CD4-positive, CD25-positive, alpha-beta regulatory T cell (primary cell): ENCODE data around the gene ATP6V0B. TPM values are rescaled to one million over a fixed set of nuclear protein-coding genes. Genes with fewer than 3 reads are reported as not detected.

Experiments
- ATAC-seq, 2 donors: fragments of 150-1000 bp; cut with Tn5 transposase; one replicate each; pipeline ENCODE4 v1.10.0; 2021; ENCODE audit warnings: low read depth in 2 of 2, moderate number of reproducible peaks in 2 of 2, moderate library complexity in 1 of 2
- DNase-seq, 3 donors: peaks; one replicate each; pipeline versions ENCODE4 v3.0.0 to v3.0.0-alpha.2; 2012 to 2022; ENCODE audit warnings: mixed read lengths in 1 of 3
- H3K27ac ChIP-seq: one replicate; pipeline ENCODE4 v1.7.0; 2013; ENCODE audit warnings: mild to moderate bottlenecking, low read length; ENCODE audit not compliant: insufficient read depth, poor library complexity, severe bottlenecking
- H3K27me3 ChIP-seq: one replicate; pipeline ENCODE4 v1.7.0; 2013; ENCODE audit warnings: low read length; ENCODE audit not compliant: control insufficient read depth, insufficient read depth
- H3K36me3 ChIP-seq: one replicate; pipeline ENCODE4 v1.7.0; 2013; ENCODE audit warnings: mild to moderate bottlenecking, low read length, moderate library complexity; ENCODE audit not compliant: control insufficient read depth, insufficient read depth
- H3K4me1 ChIP-seq: 2 replicates; pipeline ENCODE4 v1.7.0; 2013; ENCODE audit warnings: mild to moderate bottlenecking, low read length; ENCODE audit not compliant: insufficient read depth, control insufficient read depth, poor library complexity, severe bottlenecking
- H3K4me3 ChIP-seq: one replicate; pipeline ENCODE4 v1.7.0; 2013; ENCODE audit warnings: low read depth, mild to moderate bottlenecking, low read length, moderate library complexity
- H3K9me3 ChIP-seq, 2 experiments: 1 replicate in 1 of 2; 2 replicates in 1 of 2; pipeline ENCODE4 v1.7.0; 2013; ENCODE audit warnings: low read length in 2 of 2, mild to moderate bottlenecking in 1 of 2, moderate library complexity in 1 of 2; ENCODE audit not compliant: control insufficient read depth in 2 of 2
- H3K27ac Mint-ChIP-seq, 3 donors: one replicate each; pipeline ENCODE4 v1.8.0; 2020 to 2022; ENCODE audit warnings: mild to moderate bottlenecking in 3 of 3, mixed read lengths in 3 of 3, moderate library complexity in 2 of 3
- H3K27me3 Mint-ChIP-seq: one replicate; pipeline ENCODE4 v1.8.0; 2022; ENCODE audit warnings: mild to moderate bottlenecking, mixed read lengths
- H3K36me3 Mint-ChIP-seq: one replicate; pipeline ENCODE4 v1.8.0; 2020; ENCODE audit warnings: mixed read lengths
- H3K4me1 Mint-ChIP-seq, 4 donors: one replicate each; pipeline ENCODE4 v1.8.0; 2020 to 2022; ENCODE audit warnings: mixed read lengths in 4 of 4, mild to moderate bottlenecking in 1 of 4
- H3K4me3 Mint-ChIP-seq, 4 donors: one replicate each; pipeline ENCODE4 v1.8.0; 2020 to 2022; ENCODE audit warnings: mild to moderate bottlenecking in 4 of 4, mixed read lengths in 4 of 4, moderate library complexity in 3 of 4
- H3K9me3 Mint-ChIP-seq, 7 donors: one replicate each; pipeline ENCODE4 v1.8.0; 2020 to 2022; ENCODE audit warnings: mixed read lengths in 7 of 7, mild to moderate bottlenecking in 3 of 7, moderate library complexity in 2 of 7
- polyA plus RNA-seq, 4 donors: library from polyadenylated mRNA; unstranded; fragments of 300-500 nt; fragmentation: Illumina TruSeq; gene quantifications; one replicate each; pipeline ENCODE4 v1.2.3, GENCODE V29; 2021
- total RNA-seq: library from RNA; stranded (reverse); gene quantifications from one replicate; pipeline ENCODE4 v1.2.3, GENCODE V29; 2022

ATP6V0B gene
- total and polyA plus RNA-seq, 5 donors from 2014 or later = 69.4 to 274 (median 231) TPM

DNA sequence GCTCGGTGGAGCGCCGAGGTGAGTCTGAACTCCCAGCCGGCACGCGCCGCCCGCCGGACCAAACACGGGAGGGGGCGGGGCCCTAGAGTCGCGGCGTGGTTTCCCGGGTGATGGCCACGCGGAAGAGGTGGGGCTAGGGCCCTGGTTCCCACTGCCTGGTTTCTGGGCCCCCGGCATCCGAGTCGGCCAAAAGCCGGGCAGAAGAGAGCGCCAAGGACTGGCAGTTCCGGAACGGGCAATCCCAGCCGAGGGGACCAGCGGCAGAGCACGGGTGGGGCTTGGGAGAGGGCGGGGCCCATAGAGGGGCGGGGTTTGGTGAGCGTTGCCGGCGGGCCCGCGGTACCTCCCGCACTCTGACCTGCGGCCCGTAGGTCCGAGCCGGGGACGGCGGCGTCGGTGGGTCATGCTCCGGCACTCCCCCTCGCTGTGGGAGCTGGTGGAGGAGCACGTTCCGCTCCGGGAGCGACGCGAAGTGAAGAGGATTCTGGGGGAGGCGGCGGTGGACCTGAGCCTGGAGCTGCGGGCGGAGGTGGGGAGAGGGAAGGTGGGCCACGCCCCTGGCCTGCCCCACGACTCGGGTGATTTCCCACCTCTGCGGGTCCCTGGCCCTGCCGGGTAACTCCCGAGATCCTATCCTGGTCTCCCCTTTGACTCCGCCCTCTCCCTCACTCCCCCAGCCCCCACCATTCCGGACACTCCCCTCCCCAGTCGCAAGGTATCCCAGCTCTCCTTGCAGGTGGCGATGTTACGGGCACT lies 16.9 kb downstream of the ATP6V0B start, which contains the start of gene CCDC24:
Gene CCDC24 (plus strand): TSS at position 124 of the 756 bp plus-strand sequence. CDS start 280 bp downstream, at position 404.
- H3K27ac ChIP-seq = peak within 1 kb of the TSS; percentile 57
- H3K27ac Mint-ChIP-seq = peak within 1 kb of the TSS in 2 of 3 donors; percentile 49 to 90
- no peaks in the 10 kb centered on the region for H3K36me3 ChIP-seq
- peaks cover 2 to 14% (median 6%) of the 10 kb centered on the region in 4 donors for H3K4me1 Mint-ChIP-seq
- no peaks in the 10 kb centered on the region for H3K9me3 ChIP-seq
- no peaks in the 10 kb centered on the region for H3K9me3 Mint-ChIP-seq
- no peaks in the 10 kb centered on the region for H3K27me3 Mint-ChIP-seq
- H3K4me3 ChIP-seq = peak within 1 kb of the TSS; percentile 46
- no peaks in the 10 kb centered on the region for H3K27me3 ChIP-seq
- H3K4me1 ChIP-seq = peaks cover 16% of the 10 kb centered on the region
- ATAC-seq (peak; percentile 79 to 81), DNase-seq (peak; percentile 71 to 75 (median 72))
- H3K4me3 Mint-ChIP-seq = peak within 1 kb of the TSS; percentile 90 to 97 (median 94)
- no peaks in the 10 kb centered on the region for H3K36me3 Mint-ChIP-seq

- no peaks in the 10 kb centered on the region for H3K27me3 ChIP-seq
- H3K36me3 ChIP-seq = no peaks in the 10 kb centered on the region
- H3K9me3 ChIP-seq = no peaks in the 10 kb centered on the region
- H3K4me3 ChIP-seq = no peak overlapping the region
- H3K4me1 ChIP-seq = peaks cover 16% of the 10 kb centered on the region
- ATAC-seq = no peak
- H3K9me3 Mint-ChIP-seq = no peaks in the 10 kb centered on the region
- DNase-seq = no peak
- H3K4me3 Mint-ChIP-seq = peak overlapping the region; percentile 90 to 95 (median 92)
- no peaks in the 10 kb centered on the region for H3K36me3 Mint-ChIP-seq
- no peaks in the 10 kb centered on the region for H3K27me3 Mint-ChIP-seq
- no peak overlapping the region for H3K27ac ChIP-seq
- peak overlapping the region in 2 of 3 donors; percentile 36 to 49 for H3K27ac Mint-ChIP-seq
- H3K4me1 Mint-ChIP-seq = peaks cover 2 to 14% (median 6%) of the 10 kb centered on the region in 4 donors
Measured at GRCh38 chr1:43992232-43992995, 17.7 kb downstream of the ATP6V0B start.

- no peaks in the 10 kb centered on the region for H3K9me3 ChIP-seq
- Mint-ChIP-seq H3K4me3 (peak overlapping the region in 3 of 4 donors; percentile 90 to 95 (median 93)), H3K4me1 (peaks cover 2 to 14% (median 6%) of the 10 kb centered on the region in 4 donors), H3K27me3 (no peaks in the 10 kb centered on the region), H3K9me3 (no peaks in the 10 kb centered on the region), H3K36me3 (no peaks in the 10 kb centered on the region), H3K27ac (peak overlapping the region in 1 of 3 donors; percentile 39)
- no peaks in the 10 kb centered on the region for H3K36me3 ChIP-seq
- no peaks in the 10 kb centered on the region for H3K27me3 ChIP-seq
- ATAC-seq (no peak), DNase-seq (no peak)
- H3K4me1 ChIP-seq = peaks cover 16% of the 10 kb centered on the region
- H3K4me3 ChIP-seq = no peak overlapping the region
- no peak overlapping the region for H3K27ac ChIP-seq
Measured at GRCh38 chr1:43993206-43993914, 18.6 kb downstream of the ATP6V0B start.

DNA sequence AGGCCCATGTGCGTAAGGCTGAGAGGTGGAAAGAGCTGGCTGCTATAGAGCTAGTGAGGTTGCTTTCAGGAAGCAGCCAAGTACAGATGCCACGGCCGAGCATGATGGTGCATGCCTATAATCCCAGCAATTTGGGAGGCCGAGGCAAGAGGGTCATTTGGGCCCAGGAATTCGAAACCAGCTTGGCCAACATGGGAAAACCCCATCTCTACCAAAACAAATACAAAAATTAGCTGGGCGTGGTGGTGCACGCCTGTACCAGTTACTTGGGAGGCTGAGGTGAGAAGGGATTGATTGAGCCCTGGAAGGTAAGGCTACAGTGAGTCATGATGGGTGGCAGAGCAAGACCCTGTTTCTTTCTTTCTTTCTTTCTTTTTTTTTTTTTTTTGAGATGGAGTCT lies 19.3 kb downstream of the ATP6V0B start:
- Histone ChIP-seq H3K4me3 (no peak overlapping the region), H3K36me3 (no peaks in the 10 kb centered on the region), H3K27me3 (no peaks in the 10 kb centered on the region), H3K4me1 (peaks cover 16% of the 10 kb centered on the region), H3K27ac (no peak overlapping the region), H3K9me3 (no peaks in the 10 kb centered on the region)
- no peak for DNase-seq
- peaks cover 2 to 14% (median 6%) of the 10 kb centered on the region in 4 donors for H3K4me1 Mint-ChIP-seq
- H3K9me3 Mint-ChIP-seq = no peaks in the 10 kb centered on the region
- H3K4me3 Mint-ChIP-seq = peak overlapping the region in 3 of 4 donors; percentile 35 to 90 (median 43)
- no peaks in the 10 kb centered on the region for H3K36me3 Mint-ChIP-seq
- no peaks in the 10 kb centered on the region for H3K27me3 Mint-ChIP-seq
- no peak overlapping the region for H3K27ac Mint-ChIP-seq
- ATAC-seq = no peak

- Histone ChIP-seq H3K27me3 (no peaks in the 10 kb centered on the region), H3K4me1 (peaks cover 16% of the 10 kb centered on the region), H3K27ac (no peak overlapping the region), H3K4me3 (no peak overlapping the region), H3K9me3 (no peaks in the 10 kb centered on the region), H3K36me3 (no peaks in the 10 kb centered on the region)
- Mint-ChIP-seq H3K4me1 (peaks cover 2 to 14% (median 6%) of the 10 kb centered on the region in 4 donors), H3K9me3 (no peaks in the 10 kb centered on the region), H3K27me3 (no peaks in the 10 kb centered on the region), H3K36me3 (no peaks in the 10 kb centered on the region), H3K27ac (no peak overlapping the region), H3K4me3 (peak overlapping the region in 1 of 4 donors; percentile 21)
- no peak for ATAC-seq
- DNase-seq = peak in 1 of 3 donors; percentile 28
Measured at GRCh38 chr1:43994794-43995790, 20.3 kb downstream of the ATP6V0B start.

DNA sequence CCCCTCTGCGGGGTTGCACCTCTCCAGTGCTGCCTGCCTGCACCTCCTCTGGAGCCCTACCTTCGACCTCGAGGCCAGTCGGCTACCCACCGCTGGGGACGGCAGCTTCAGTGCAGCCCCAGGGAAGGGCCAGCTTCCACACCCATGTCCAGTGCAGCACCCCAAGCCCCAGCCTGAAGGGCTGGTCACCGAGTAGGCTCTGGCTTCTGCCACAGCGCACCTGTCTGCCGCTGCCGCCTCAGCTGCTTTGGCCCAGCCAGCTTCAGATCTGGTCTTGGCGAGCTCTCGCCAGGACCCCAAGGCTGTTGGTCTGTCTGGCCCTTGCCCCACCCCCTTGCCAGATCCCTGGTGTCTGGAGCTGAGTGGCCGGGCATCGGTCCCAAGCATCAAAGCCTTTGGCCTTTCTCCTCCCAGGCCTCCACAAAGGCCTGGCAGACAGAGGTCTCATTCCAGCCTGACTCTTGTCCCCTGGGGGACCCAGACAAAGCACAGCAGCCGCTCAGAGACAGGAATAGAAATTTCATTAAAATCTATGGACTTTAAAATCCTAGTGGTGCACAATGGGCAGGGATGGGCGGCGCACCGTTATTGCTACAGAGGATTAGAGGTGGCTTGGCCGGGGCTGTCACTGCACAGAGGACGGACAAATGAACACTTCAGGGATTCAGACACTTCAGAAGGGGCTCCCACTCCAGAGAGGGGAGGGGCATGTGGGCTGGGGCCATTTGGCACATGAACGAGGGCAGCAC lies 21.4 kb downstream of the ATP6V0B start:
- peak overlapping the region in 1 of 4 donors; percentile 21 for H3K4me3 Mint-ChIP-seq
- no peak for ATAC-seq
- DNase-seq = no peak
- H3K9me3 ChIP-seq = no peaks in the 10 kb centered on the region
- H3K4me3 ChIP-seq = no peak overlapping the region
- peaks cover 2 to 10% (median 6%) of the 10 kb centered on the region in 4 donors for H3K4me1 Mint-ChIP-seq
- no peaks in the 10 kb centered on the region for H3K36me3 ChIP-seq
- H3K27me3 Mint-ChIP-seq = no peaks in the 10 kb centered on the region
- H3K36me3 Mint-ChIP-seq = no peaks in the 10 kb centered on the region
- H3K4me1 ChIP-seq = peaks cover 11% of the 10 kb centered on the region
- H3K27ac Mint-ChIP-seq = no peak overlapping the region
- no peaks in the 10 kb centered on the region for H3K9me3 Mint-ChIP-seq
- no peaks in the 10 kb centered on the region for H3K27me3 ChIP-seq
- H3K27ac ChIP-seq = no peak overlapping the region
